Stomach (tissue), 9 donors: Measurements from ENCODE around the gene ZNF709. TPM values are rescaled to one million over a fixed set of nuclear protein-coding genes. Genes with fewer than 3 reads are reported as not detected.
"Not testable (repeated sequence)": the region's sequence is repeated elsewhere in the genome, so short reads cannot be mapped to it uniquely, and the experiment has no call there.

ENCODE experiments used
- DNase-seq, 2 donors: peaks; one replicate each; pipeline versions ENCODE4 v3.0.0 to v3.0.0-alpha.2; 2013 to 2019
- H3K27ac ChIP-seq, 5 donors: fragments of 200-600 bp in 4 of 5; sonication (generic) in 4 of 5; one replicate each; pipeline ENCODE4 v1.5.1; 2013 to 2019; ENCODE audit warnings: mild to moderate bottlenecking in 1 of 5, moderate library complexity in 1 of 5
- H3K27me3 ChIP-seq, 3 donors: fragments of 200-600 bp; sonication (generic); one replicate each; pipeline ENCODE4 v1.5.1; 2017 to 2019; ENCODE audit warnings: mixed run types in 1 of 3
- H3K36me3 ChIP-seq, 4 donors: fragments of 200-600 bp; sonication (generic); 1 replicate in 3 of 4; 2 replicates in 1 of 4; pipeline ENCODE4 v1.5.1; 2016 to 2019
- H3K4me1 ChIP-seq, 4 donors: fragments of 200-600 bp; sonication (generic); one replicate each; pipeline ENCODE4 v1.5.1; 2016 to 2019
- H3K4me3 ChIP-seq, 4 donors: fragments of 200-600 bp; sonication (generic) in 3 of 4; one replicate each; pipeline ENCODE4 v1.5.1; 2016 to 2019; ENCODE audit warnings: mild to moderate bottlenecking in 1 of 4
- H3K9me3 ChIP-seq, 4 donors: fragments of 200-600 bp; sonication (generic); one replicate each; pipeline ENCODE4 v1.5.1; 2016 to 2019
- EP300 ChIP-seq: sonication (generic); formaldehyde crosslinking; IDR thresholded peaks from one replicate; pipeline ENCODE4 v1.6.1; 2017; ENCODE audit warnings: antibody characterized with exemption
- POLR2A ChIP-seq, 4 donors: fragments of 450-650 bp; IDR thresholded peaks; one replicate each; pipeline ENCODE4 v1.6.1; 2016; ENCODE audit warnings: antibody characterized with exemption in 4 of 4, control low read depth in 2 of 4, mild to moderate bottlenecking in 1 of 4, moderate library complexity in 1 of 4
- POLR2AphosphoS5 ChIP-seq, 3 donors: sonication (generic); formaldehyde crosslinking; IDR thresholded peaks; one replicate each; pipeline ENCODE4 v1.6.1; 2016; ENCODE audit warnings: antibody characterized with exemption in 3 of 3
- WGBS, 5 donors: extraction: QIAGEN DNeasy Blood & Tissue Kit in 3 of 5; methylation state at CpG; one replicate each; pipeline versions ENCODE4 v1.1.5 to v1.1.7; 2013 to 2018; 5-methylcytosine and 5-hydroxymethylcytosine counted together
- intact Hi-C: fragments of 100-400 bp; cut with DNase I; formaldehyde crosslinking; loops from one replicate; pipeline ENCODE4 v1.15.1; 2023; ENCODE audit warnings: low total_unique reads
- polyA plus RNA-seq, 3 donors: library from polyadenylated mRNA; stranded (reverse); fragments of 200-250 nt; gene quantifications; one replicate each; pipeline ENCODE4 v1.2.3, GENCODE V29; 2013
- small RNA-seq, 4 donors: library from RNA; depleted of rRNA; stranded (forward); fragments of <200 nt; gene quantifications; one replicate each; pipeline ENCODE3, GENCODE V24; 2016
- total RNA-seq, 5 donors: library from RNA; depleted of rRNA; stranded (reverse); fragments of >200 nt; gene quantifications; one replicate each; pipeline versions ENCODE4 v1.1.0 to v1.2.3, GENCODE V29; 2014 to 2016
- TF ChIP-seq, protein P1 (sequence below), 7 experiments: fragments of 450-650 bp in 4 of 7; fragments of 200-600 bp in 3 of 7; sonication (generic) in 3 of 7; IDR thresholded peaks; one replicate each; pipeline ENCODE4 v1.5.1; 2016 to 2019; ENCODE audit warnings: antibody characterized with exemption in 7 of 7, control low read depth in 2 of 7, mild to moderate bottlenecking in 1 of 7
- donor health status: healthy with polysubstance abuse.
- donor health status: Bipolar disorder and iron deficiency.
- donor health status: healthy.

ZNF709 gene
- total and polyA plus RNA-seq, 8 donors: 0.44 to 8.3 (median 0.63) TPM; not detected in 3

DNA sequence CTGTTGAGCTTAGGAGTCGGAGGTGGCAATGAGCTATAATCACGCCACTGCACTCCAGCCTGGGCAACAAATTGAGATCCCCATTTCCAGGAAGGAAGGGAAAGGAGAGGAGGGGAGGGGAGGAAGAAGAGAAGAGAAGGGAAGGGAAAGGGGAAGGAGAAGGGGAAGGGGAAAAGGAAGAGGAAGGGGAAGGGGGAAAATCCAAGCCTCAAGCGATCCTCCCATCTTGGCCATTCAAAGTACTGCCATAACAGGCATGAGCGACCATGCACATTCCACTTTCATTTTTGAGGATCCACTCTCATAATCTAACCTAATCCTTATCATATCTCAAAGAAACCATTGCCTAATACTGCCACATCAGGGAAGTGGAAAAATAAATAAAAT, 58.7 kb downstream of the ZNF709 start:
- Histone ChIP-seq H3K36me3 (peaks cover 6 to 29% (median 10%) of the 10 kb centered on the region in 4 donors), H3K27ac (no peak overlapping the region), H3K4me3 (no peak overlapping the region), H3K9me3 (peaks cover 4 to 29% (median 16%) of the 10 kb centered on the region in 4 donors), H3K4me1 (no peaks in the 10 kb centered on the region), H3K27me3 (no peaks in the 10 kb centered on the region)
- no peak for TF ChIP-seq POLR2AphosphoS5 (IDR thresholded peaks at IDR 0.05)
- 94 to 98% (median 97%) methylated on average over 4 of the region's 4 CpGs for WGBS, 5 donors
- no peak for DNase-seq
- intact Hi-C loops: no loop called here

DNA sequence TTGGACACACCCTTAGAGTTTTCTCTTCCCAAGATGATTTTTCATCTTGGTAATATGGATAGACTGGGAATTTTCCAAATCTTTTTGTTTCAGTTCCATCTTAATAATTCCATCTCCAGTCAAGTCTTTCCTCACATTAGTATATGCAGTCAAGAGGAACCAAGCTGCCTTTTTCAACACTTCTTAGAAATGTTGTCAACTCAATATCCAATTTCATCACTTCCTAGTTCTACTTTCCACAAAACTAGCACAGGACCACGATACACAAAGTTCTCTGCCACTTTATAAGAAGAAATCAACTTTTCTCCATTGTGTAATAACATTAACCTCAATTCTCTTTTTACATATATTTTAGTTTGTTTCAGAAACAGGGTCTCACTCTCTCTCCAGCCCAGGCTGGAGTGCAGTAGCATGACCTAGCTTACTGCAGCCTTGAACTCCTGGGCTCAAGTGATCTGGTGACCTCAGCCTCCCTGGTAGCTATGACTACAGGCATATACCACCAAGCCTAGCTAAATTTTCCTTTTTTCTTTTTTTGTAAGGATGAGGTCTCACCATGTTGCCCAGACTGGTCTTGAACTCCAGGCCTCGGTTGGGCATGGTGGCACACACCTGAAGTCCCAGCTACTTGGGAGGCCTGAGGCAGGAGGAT, 59.3 kb downstream of the ZNF709 start:
- TF ChIP-seq POLR2AphosphoS5 (IDR thresholded peaks at IDR 0.05): no peak
- TF ChIP-seq, protein P1, sequence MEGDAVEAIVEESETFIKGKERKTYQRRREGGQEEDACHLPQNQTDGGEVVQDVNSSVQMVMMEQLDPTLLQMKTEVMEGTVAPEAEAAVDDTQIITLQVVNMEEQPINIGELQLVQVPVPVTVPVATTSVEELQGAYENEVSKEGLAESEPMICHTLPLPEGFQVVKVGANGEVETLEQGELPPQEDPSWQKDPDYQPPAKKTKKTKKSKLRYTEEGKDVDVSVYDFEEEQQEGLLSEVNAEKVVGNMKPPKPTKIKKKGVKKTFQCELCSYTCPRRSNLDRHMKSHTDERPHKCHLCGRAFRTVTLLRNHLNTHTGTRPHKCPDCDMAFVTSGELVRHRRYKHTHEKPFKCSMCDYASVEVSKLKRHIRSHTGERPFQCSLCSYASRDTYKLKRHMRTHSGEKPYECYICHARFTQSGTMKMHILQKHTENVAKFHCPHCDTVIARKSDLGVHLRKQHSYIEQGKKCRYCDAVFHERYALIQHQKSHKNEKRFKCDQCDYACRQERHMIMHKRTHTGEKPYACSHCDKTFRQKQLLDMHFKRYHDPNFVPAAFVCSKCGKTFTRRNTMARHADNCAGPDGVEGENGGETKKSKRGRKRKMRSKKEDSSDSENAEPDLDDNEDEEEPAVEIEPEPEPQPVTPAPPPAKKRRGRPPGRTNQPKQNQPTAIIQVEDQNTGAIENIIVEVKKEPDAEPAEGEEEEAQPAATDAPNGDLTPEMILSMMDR (IDR thresholded peaks at IDR 0.05): no peak
- TF ChIP-seq POLR2A (IDR thresholded peaks at IDR 0.05): no peak
- TF ChIP-seq EP300: no peak
- Histone ChIP-seq H3K9me3 (peaks cover 0 to 23% (median 11%) of the 10 kb centered on the region in 4 donors), H3K27ac (no peak overlapping the region), H3K4me3 (no peak overlapping the region), H3K27me3 (no peaks in the 10 kb centered on the region), H3K36me3 (peaks cover under 1 to 24% (median 5%) of the 10 kb centered on the region in 4 donors), H3K4me1 (no peaks in the 10 kb centered on the region)
- no peak for DNase-seq
- WGBS, 5 donors: 92 to 99% (median 94%) methylated on average over 2 of the region's 2 CpGs
- intact Hi-C loops: no loop called here

DNA sequence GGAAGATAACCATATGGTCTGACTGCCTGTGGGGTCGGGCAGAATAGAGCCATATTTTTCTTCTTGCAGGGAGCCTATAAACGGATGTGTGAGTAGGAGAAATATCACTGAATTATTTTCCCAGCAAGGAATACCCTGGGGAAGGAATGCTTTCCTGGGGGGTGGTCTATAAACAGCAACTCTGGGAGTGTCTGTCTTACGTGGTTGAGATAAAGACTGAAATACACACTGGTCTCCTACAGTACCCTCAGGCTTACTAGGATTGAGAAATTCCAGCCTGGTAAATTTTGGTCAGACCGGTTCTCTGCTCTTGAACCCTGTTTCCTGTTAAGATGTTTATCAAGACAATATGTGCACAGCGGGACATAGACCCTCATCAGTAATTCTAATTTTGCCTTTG, 67.3 kb downstream of the ZNF709 start:
- WGBS, 5 donors: 92 to 96% (median 94%) methylated on average over 5 of the region's 5 CpGs

DNA sequence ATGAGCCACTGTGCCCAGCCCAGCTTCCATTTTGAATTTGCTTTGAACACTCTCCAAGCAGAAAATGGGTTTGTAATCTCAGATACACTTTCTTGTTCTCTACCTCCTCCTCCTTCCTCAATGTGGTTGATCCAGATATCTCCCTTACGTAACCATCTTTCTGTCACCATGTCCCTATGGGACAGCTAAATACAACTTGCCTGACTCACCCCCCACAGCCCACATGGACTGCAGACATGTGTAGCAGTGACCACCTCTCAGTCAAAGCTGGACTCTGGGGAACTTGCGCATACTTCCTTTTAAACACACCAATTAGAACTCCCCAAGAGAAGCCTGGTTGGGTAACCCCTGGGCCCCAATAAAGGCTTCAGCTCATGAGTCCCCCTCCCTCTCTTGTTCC, 72.7 kb downstream of the ZNF709 start:
- no peaks in the 10 kb centered on the region for H3K4me1 ChIP-seq
- 89 to 98% (median 95%) methylated on average over 2 of the region's 2 CpGs for WGBS, 5 donors
- no peak for DNase-seq
- no peaks in the 10 kb centered on the region for H3K27me3 ChIP-seq
- H3K27ac ChIP-seq: no peak overlapping the region
- TF ChIP-seq POLR2A (IDR thresholded peaks at IDR 0.05) (no peak), POLR2AphosphoS5 (IDR thresholded peaks at IDR 0.05) (no peak), EP300 (no peak)
- TF ChIP-seq, protein P1 (IDR thresholded peaks at IDR 0.05): no peak
- no peak overlapping the region for H3K4me3 ChIP-seq
- peaks cover 0 to 9% (median under 1%) of the 10 kb centered on the region in 4 donors for H3K9me3 ChIP-seq
- intact Hi-C loops: no loop called here
- no peaks in the 10 kb centered on the region for H3K36me3 ChIP-seq

More for the DNA sequence above, 67.3 kb downstream of the ZNF709 start:
- H3K27me3 ChIP-seq, DNase-seq, H3K27ac ChIP-seq, H3K4me1 ChIP-seq, intact Hi-C loops, H3K4me3 ChIP-seq: not testable (repeated sequence)
- Histone ChIP-seq H3K36me3 (peaks cover 0 to 15% (median 0%) of the 10 kb centered on the region in 4 donors), H3K9me3 (peaks cover 0 to 20% (median 6%) of the 10 kb centered on the region in 4 donors)

Small RNA genes within 50 kb of the gene (small RNA-seq; reads per million reads assigned to genes)
- 0 reads per million in 4 donors for gene MTCO1P27
- gene PPIAP20: 0 reads per million in 4 donors

Other genes starting within 250 kb of the ZNF709 start
- 10 to 100 TPM in 4 of 5 donors, 1 to 10 TPM in 1; 6.1 to 33.8 (median 22.4) TPM for gene ZNF44, start 189.9 kb downstream of the ZNF709 start, total RNA-seq
- gene ZNF44, start 189.9 kb downstream of the ZNF709 start, polyA plus RNA-seq: 1 to 10 TPM; 3.2 to 6.7 (median 4.6) TPM
- 1 to 10 TPM in 4 of 5 donors, under 1 TPM in 1; 0.58 to 9.4 (median 3.1) TPM for gene ZNF563, start 151.2 kb downstream of the ZNF709 start, total RNA-seq
- 1 to 10 TPM in 2 of 3 donors, under 1 TPM in 1; 0.76 to 1.7 (median 1.4) TPM for gene ZNF563, start 151.2 kb downstream of the ZNF709 start, polyA plus RNA-seq
- gene ZNF442, start 119.1 kb downstream of the ZNF709 start, total RNA-seq: 1 to 10 TPM in 4 of 5 donors, not detected in 1; 2.3 to 7.8 (median 3.0) TPM
- gene ZNF442, start 119.1 kb downstream of the ZNF709 start, polyA plus RNA-seq: 1 to 10 TPM in 2 of 3 donors, under 1 TPM in 1; 0.31 to 2.0 (median 1.1) TPM
- 1 to 10 TPM in 4 of 5 donors, under 1 TPM in 1; 0.45 to 6.7 (median 2.9) TPM for gene ZNF799, start 83.5 kb downstream of the ZNF709 start, total RNA-seq
- 1 to 10 TPM; 2.2 to 3.5 (median 2.9) TPM for gene ZNF799, start 83.5 kb downstream of the ZNF709 start, polyA plus RNA-seq
- gene ZNF443, start 43.8 kb downstream of the ZNF709 start, total RNA-seq: 1 to 10 TPM in 3 of 5 donors, under 1 TPM in 1, not detected in 1; 0.58 to 8.6 (median 3.1) TPM
- 1 to 10 TPM in 2 of 3 donors, under 1 TPM in 1; 0.31 to 3.7 (median 1.5) TPM for gene ZNF443, start 43.8 kb downstream of the ZNF709 start, polyA plus RNA-seq
- gene ZNF564, start 66.7 kb upstream of the ZNF709 start, total RNA-seq: 10 to 100 TPM in 2 of 5 donors, 1 to 10 TPM in 3; 4.9 to 74.1 (median 9.4) TPM
- gene ZNF564, start 66.7 kb upstream of the ZNF709 start, polyA plus RNA-seq: 1 to 10 TPM; 4.7 to 6.4 (median 5.0) TPM
- 1 to 10 TPM in 4 of 5 donors, not detected in 1; 4.1 to 7.5 (median 5.6) TPM for gene ZNF490, start 126.0 kb upstream of the ZNF709 start, total RNA-seq
- under 1 TPM in 2 of 3 donors, not detected in 1; 0.25 to 0.44 TPM for gene ZNF490, start 126.0 kb upstream of the ZNF709 start, polyA plus RNA-seq
- 10 to 100 TPM; 14.0 to 33.0 (median 25.8) TPM for gene ZNF791, start 126.1 kb upstream of the ZNF709 start, total RNA-seq
- 1 to 10 TPM; 4.7 to 7.2 (median 5.3) TPM for gene ZNF791, start 126.1 kb upstream of the ZNF709 start, polyA plus RNA-seq
- gene MAN2B1, start 181.9 kb upstream of the ZNF709 start, total RNA-seq: 100 to 1,000 TPM in 4 of 5 donors, 10 to 100 TPM in 1; 41.7 to 429 (median 117) TPM
- gene MAN2B1, start 181.9 kb upstream of the ZNF709 start, polyA plus RNA-seq: 10 to 100 TPM; 20.6 to 59.0 (median 42.1) TPM
- 10 to 100 TPM in 1 of 5 donors, 1 to 10 TPM in 4; 1.4 to 12.9 (median 9.6) TPM for gene WDR83, start 182.0 kb upstream of the ZNF709 start, total RNA-seq
- gene WDR83, start 182.0 kb upstream of the ZNF709 start, polyA plus RNA-seq: 10 to 100 TPM; 20.6 to 33.4 (median 32.7) TPM
- 100 to 1,000 TPM in 2 of 5 donors, 10 to 100 TPM in 3; 51.7 to 287 (median 82.6) TPM for gene DHPS, start 197.1 kb upstream of the ZNF709 start, total RNA-seq
- 10 to 100 TPM; 65.1 to 76.0 (median 75.0) TPM for gene DHPS, start 197.1 kb upstream of the ZNF709 start, polyA plus RNA-seq
- gene GNG14, start 203.2 kb upstream of the ZNF709 start, total RNA-seq: not detected
- gene GNG14, start 203.2 kb upstream of the ZNF709 start, polyA plus RNA-seq: not detected
- 10 to 100 TPM in 1 of 5 donors, 1 to 10 TPM in 3, under 1 TPM in 1; 0.29 to 10.9 (median 2.7) TPM for gene FBXW9, start 211.8 kb upstream of the ZNF709 start, total RNA-seq
- gene FBXW9, start 211.8 kb upstream of the ZNF709 start, polyA plus RNA-seq: 1 to 10 TPM; 4.6 to 9.8 (median 5.8) TPM
- 100 to 1,000 TPM in 1 of 5 donors, 10 to 100 TPM in 4; 20.6 to 143 (median 59.8) TPM for gene TNPO2, start 239.1 kb upstream of the ZNF709 start, total RNA-seq
- gene TNPO2, start 239.1 kb upstream of the ZNF709 start, polyA plus RNA-seq: 10 to 100 TPM; 13.7 to 18.5 (median 17.2) TPM
- gene TRIR, start 249.9 kb upstream of the ZNF709 start, total RNA-seq: 100 to 1,000 TPM; 104 to 687 (median 176) TPM
- gene TRIR, start 249.9 kb upstream of the ZNF709 start, polyA plus RNA-seq: 100 to 1,000 TPM; 341 to 367 (median 348) TPM